Endodermal cell (in vitro differentiated cells): ENCODE measurements around the gene CCDC9B. TPM values are rescaled to one million over a fixed set of nuclear protein-coding genes. Genes with fewer than 3 reads are reported as not detected.

Source experiments
- DNase-seq: peaks from one replicate; pipeline ENCODE4 v3.0.0-alpha.2; 2017
- H3K27ac ChIP-seq: 2 replicates; pipeline ENCODE4 v1.5.1; 2013; ENCODE audit warnings: mild to moderate bottlenecking, low read depth, low read length, moderate library complexity
- H3K27me3 ChIP-seq: 2 replicates; pipeline ENCODE4 v1.6.1; 2013; ENCODE audit warnings: mild to moderate bottlenecking, low read length, moderate library complexity; ENCODE audit not compliant: insufficient read depth, control insufficient read depth, poor library complexity, severe bottlenecking
- H3K36me3 ChIP-seq: 2 replicates; pipeline ENCODE4 v1.7.0; 2013; ENCODE audit warnings: mild to moderate bottlenecking, low read length, moderate library complexity; ENCODE audit not compliant: control insufficient read depth, insufficient read depth
- H3K4me1 ChIP-seq: one replicate; pipeline ENCODE4 v1.7.0; 2013; ENCODE audit warnings: low read length; ENCODE audit not compliant: control insufficient read depth, insufficient read depth
- H3K4me3 ChIP-seq: 2 replicates; pipeline ENCODE4 v1.5.1; 2013; ENCODE audit warnings: mild to moderate bottlenecking, low read length, moderate library complexity
- H3K9ac ChIP-seq: 2 replicates; pipeline ENCODE4 v1.6.1; 2013; ENCODE audit warnings: mild to moderate bottlenecking, low read length, moderate library complexity; ENCODE audit not compliant: poor library complexity, severe bottlenecking; ENCODE audit errors: extremely low read depth
- H3K9me3 ChIP-seq: 2 replicates; pipeline ENCODE4 v1.6.1; 2013; ENCODE audit warnings: mild to moderate bottlenecking, low read length, moderate library complexity; ENCODE audit not compliant: control insufficient read depth
- H3K27ac Mint-ChIP-seq: 2 replicates; pipeline ENCODE4 v1.8.0; 2020; ENCODE audit warnings: mixed read lengths
- H3K27me3 Mint-ChIP-seq: 2 replicates; pipeline ENCODE4 v1.8.0; 2021; ENCODE audit warnings: mild to moderate bottlenecking, mixed read lengths; ENCODE audit not compliant: insufficient read depth
- H3K36me3 Mint-ChIP-seq: 2 replicates; pipeline ENCODE4 v1.8.0; 2020; ENCODE audit warnings: low read depth, mixed read lengths
- H3K4me1 Mint-ChIP-seq: 2 replicates; pipeline ENCODE4 v1.8.0; 2020; ENCODE audit warnings: mixed read lengths
- H3K4me3 Mint-ChIP-seq: 2 replicates; pipeline ENCODE4 v1.8.0; 2020; ENCODE audit warnings: mild to moderate bottlenecking, moderate library complexity, mixed read lengths
- H3K9me3 Mint-ChIP-seq: 2 replicates; pipeline ENCODE4 v1.8.0; 2020; ENCODE audit warnings: mild to moderate bottlenecking, mixed read lengths
- CTCF ChIP-seq: fragments of 200-600 bp; sonication (generic); conservative IDR thresholded peaks from 2 replicates; pipeline ENCODE4 v1.5.0; 2021; ENCODE audit warnings: antibody characterized with exemption, mild to moderate bottlenecking
- WGBS, 2 experiments: methylation state at CpG; one replicate each; pipeline versions ENCODE4 v1.1.5 to v1.1.7; 2013; ENCODE audit warnings: missing lambda C conversion rate in 2 of 2, mixed read lengths in 1 of 2; ENCODE audit not compliant: insufficient coverage in 1 of 2, insufficient read length in 1 of 2; 5-methylcytosine and 5-hydroxymethylcytosine counted together
- total RNA-seq, 2 donors: library from RNA; stranded (reverse); fragmentation: NEBNext Ultra II Directional in 1 of 2; extraction: Animal tissue kit (Norgen Biotek cat#: 25700) in 1 of 2; gene quantifications; 2 replicates in 1 of 2; 3 replicates in 1 of 2; pipeline ENCODE4 v1.2.1, GENCODE V29; 2021

Gene CCDC9B
- total RNA-seq, 2 donors from 2014 or later = 0.15 to 0.42 TPM

DNA sequence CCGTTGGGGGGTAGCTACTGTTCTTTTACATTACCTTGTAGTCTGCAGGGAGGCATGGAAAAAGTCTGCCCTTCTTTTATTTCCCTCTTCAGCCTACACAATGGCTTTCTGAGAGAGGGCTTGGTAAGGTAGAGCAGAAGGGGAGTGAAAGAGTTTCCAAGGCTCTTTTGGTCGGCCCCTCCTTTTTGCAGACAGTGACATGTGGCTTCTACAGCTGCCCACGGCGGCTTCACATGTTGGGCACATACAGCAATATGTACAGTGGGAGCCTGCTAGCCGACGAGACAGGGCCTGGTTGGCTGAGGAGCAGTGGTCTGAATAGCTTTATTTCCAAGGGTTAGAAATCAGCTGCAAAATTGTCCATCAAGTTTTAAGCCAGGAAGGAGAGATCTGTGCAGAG lies 13.3 kb downstream of the CCDC9B start:
- 48 to 67% methylated on average over 3 to 6 of the region's 6 CpGs for WGBS, 2 experiments
- no peaks in the 10 kb centered on the region for H3K9me3 ChIP-seq
- H3K27me3 Mint-ChIP-seq = peaks cover 46% of the 10 kb centered on the region
- H3K27me3 ChIP-seq = peaks cover 41% of the 10 kb centered on the region
- H3K36me3 ChIP-seq = no peaks in the 10 kb centered on the region
- H3K27ac Mint-ChIP-seq = no peak overlapping the region
- H3K27ac ChIP-seq = peak overlapping the region; percentile 61
- peaks cover 16% of the 10 kb centered on the region for H3K4me1 Mint-ChIP-seq
- no peak overlapping the region for H3K4me3 Mint-ChIP-seq
- no peaks in the 10 kb centered on the region for H3K9me3 Mint-ChIP-seq
- DNase-seq = no peak
- H3K36me3 Mint-ChIP-seq = no peaks in the 10 kb centered on the region
- H3K4me1 ChIP-seq = no peaks in the 10 kb centered on the region
- H3K4me3 ChIP-seq = no peak overlapping the region
- no peak for TF ChIP-seq CTCF
- no peak overlapping the region for H3K9ac ChIP-seq

DNA sequence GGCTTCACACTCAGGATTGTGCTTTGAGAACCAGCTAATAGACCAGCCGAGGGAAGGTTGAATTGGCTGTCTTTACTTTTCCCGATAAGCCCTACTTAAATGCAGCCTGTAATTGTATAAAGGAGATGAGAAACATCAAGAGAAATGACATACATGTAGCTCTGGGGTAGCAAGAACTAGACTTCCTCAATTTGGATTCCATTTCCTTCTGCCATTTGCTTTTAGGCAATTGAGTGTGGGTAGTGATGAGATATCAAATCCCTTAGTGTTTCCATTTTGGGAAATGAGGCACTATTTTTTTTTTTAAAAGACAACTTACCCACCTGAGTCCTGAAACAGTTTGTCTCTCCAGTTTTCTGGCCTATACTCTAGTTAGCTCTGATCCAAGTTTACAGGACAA lies 15.0 kb downstream of the CCDC9B start:
- WGBS, 2 experiments = 94 to 100% methylated on average over 2 of the region's 2 CpGs
- Histone ChIP-seq H3K27me3 (peaks cover 51% of the 10 kb centered on the region), H3K4me3 (no peak overlapping the region), H3K36me3 (no peaks in the 10 kb centered on the region), H3K27ac (no peak overlapping the region), H3K4me1 (no peaks in the 10 kb centered on the region), H3K9ac (no peak overlapping the region), H3K9me3 (no peaks in the 10 kb centered on the region)
- peaks cover 17% of the 10 kb centered on the region for H3K4me1 Mint-ChIP-seq
- H3K4me3 Mint-ChIP-seq = no peak overlapping the region
- DNase-seq = no peak
- H3K27me3 Mint-ChIP-seq = peaks cover 55% of the 10 kb centered on the region
- H3K36me3 Mint-ChIP-seq = no peaks in the 10 kb centered on the region
- no peaks in the 10 kb centered on the region for H3K9me3 Mint-ChIP-seq
- no peak for TF ChIP-seq CTCF
- H3K27ac Mint-ChIP-seq = no peak overlapping the region

DNA sequence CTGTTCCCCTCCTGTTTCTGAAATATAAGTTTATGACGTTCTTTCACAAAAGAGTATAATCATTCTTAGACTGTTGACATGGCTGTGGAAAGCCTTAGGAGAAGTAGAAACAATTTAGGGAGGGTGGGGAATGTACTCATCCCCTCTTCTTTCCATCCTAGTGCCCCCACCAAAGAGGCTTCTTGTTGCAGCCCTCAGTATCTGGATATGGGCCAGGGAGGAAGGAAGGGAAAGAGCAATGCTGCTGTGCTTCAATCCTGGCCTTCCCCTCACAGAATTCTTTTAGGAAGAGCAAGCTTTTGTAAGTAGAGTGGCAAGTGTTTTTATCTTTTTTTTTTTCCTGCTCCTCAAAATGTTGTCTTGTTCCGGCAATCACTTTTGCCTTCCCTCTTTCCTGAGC lies 15.6 kb downstream of the CCDC9B start:
- no peak overlapping the region for H3K4me3 ChIP-seq
- no peak overlapping the region for H3K27ac Mint-ChIP-seq
- no peaks in the 10 kb centered on the region for H3K36me3 Mint-ChIP-seq
- peak overlapping the region; percentile 52 for H3K4me3 Mint-ChIP-seq
- TF ChIP-seq CTCF = no peak
- H3K36me3 ChIP-seq = no peaks in the 10 kb centered on the region
- peaks cover 59% of the 10 kb centered on the region for H3K27me3 Mint-ChIP-seq
- H3K9me3 ChIP-seq = no peaks in the 10 kb centered on the region
- H3K4me1 Mint-ChIP-seq = peaks cover 17% of the 10 kb centered on the region
- H3K9me3 Mint-ChIP-seq = no peaks in the 10 kb centered on the region
- no peak for DNase-seq
- H3K27me3 ChIP-seq = peaks cover 51% of the 10 kb centered on the region
- no peak overlapping the region for H3K27ac ChIP-seq
- H3K4me1 ChIP-seq = no peaks in the 10 kb centered on the region
- WGBS, 2 experiments = 85% methylated on average over 2 of the region's 2 CpGs; no CpG with 5 or more reads in 1 of the 2 experiments
- no peak overlapping the region for H3K9ac ChIP-seq
